ENCODE data around the gene GNAS-AS1.
"Not testable (repeated sequence)": the region's sequence is repeated elsewhere in the genome, so short reads cannot be mapped to it uniquely, and the experiment has no call there.

The GNAS-AS1 gene

DNA sequence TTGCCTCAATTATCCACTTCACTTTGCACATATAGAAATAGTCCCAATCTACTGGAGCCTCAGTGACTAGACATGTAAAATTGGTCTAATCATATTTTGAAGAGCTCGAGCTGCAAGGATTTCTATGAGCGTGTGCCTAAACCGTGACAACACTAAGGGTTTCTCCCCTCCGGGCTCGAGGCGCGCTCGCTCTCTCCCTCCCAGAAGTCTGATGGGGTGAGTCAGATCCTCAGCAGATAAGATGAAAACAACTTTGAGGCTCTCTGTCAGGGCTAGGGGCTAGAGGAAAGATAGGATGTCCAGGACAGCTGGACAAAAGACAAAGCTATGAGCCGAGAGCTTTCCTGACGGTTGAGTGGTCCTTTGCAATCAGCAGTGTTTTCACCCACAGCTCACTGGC, 16.8 kb downstream of the GNAS-AS1 start:
- DNase-seq: peak in 2 of 3 experiments; percentile 70 to 94

GRCh38 chr20:58832457-58832856, 18.2 kb downstream of the GNAS-AS1 start:
- no peak for DNase-seq

DNA sequence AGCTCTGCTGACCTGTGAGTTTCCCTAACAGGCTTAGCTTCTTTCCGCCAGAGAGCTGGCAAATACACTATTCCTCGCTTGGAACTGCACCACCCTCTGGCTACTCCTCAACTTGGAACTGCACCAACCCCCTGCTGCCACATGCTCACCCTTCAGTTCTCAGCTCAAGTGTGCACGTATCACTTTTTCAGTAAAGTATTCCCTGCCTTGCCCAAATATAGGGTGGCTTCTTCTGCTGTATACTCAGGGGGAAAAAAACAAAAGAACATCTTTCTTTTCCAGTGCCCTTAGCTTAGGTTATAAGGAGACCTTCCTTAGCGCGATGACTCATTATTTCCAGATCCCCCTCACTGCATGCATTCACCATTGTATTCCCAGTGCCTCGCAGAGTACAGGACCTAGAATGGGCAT, 21.2 kb downstream of the GNAS-AS1 start:
- DNase-seq: no peak

DNA sequence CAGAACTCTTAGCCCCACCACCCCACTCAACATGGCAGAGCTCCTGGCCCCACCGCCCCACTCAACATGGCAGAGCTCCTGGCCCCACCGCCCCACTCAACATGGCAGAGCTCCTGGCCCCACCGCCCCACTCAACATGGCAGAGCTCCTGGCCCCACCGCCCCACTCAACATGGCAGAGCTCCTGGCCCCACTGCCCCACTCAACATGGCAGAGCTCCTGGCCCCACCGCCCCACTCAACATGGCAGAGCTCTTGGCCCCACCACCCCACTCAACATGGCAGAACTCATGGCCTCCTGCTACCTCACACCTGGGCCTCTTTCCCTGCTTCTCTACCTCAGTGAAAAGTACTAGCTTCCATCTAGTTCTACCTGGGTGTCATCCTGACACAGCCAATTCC, 21.9 kb downstream of the GNAS-AS1 start:
- not testable (repeated sequence) for DNase-seq

DNA sequence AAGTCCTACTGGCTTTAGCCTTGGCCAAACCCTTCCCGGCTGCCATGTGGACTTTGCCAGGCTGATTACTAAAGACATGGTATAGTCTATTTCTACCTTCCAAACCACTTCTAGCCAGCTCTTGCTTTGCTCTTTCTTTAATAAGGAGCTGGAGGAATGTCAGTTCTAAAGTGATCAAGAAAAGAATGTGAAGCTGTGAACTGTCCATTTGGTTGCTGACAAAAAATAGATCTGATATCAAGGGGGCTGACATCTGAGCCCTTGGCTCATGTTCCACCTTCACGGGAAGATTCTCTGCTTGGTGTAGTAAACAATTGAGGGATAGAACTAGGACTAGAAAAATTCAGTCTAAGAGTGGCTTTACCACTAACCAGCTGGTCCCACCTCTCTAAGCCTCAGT, 22.6 kb downstream of the GNAS-AS1 start:
- DNase-seq: no peak

DNA sequence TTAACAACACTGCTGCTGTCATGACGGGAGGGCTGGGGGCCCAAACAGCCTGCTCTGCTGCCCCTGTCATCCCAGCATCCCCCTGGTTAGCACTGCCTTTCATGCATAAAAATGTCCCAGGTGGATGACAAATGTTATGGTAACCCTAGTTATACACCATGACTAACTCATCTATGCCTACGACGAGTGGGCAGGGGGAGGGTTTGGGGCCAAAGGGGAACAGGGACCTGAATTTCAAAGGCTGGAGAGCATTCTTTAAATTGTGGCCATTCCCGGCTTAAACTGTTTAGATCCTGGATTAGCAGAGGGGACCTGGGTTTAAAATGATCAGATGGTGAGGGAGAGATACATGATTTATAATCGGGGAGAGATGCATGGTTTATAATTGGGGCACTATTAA, 24.4 kb downstream of the GNAS-AS1 start:
- no peak for DNase-seq

GRCh38 chr20:58825450-58825849, 25.3 kb downstream of the GNAS-AS1 start:
- no peak for DNase-seq

DNA sequence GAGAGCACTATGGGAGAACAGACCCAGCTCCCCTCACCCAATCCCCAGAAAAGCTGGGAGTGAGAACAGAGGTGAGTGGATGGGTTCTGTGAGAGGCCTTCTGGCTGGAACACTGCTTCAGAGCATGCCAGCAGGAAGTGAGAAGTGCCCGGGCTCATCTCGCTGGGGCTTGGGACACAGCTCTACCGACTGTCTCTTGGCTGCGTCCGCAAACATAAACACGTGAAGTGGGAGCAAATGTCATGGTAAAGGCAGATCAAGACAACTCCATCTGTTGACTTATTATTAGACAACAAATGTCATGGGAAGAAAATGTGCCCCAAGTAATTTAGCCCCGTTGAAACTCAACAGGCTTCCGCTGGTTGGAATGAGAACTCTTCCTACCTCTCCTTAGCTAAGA, 25.9 kb downstream of the GNAS-AS1 start:
- no peak for DNase-seq

DNA sequence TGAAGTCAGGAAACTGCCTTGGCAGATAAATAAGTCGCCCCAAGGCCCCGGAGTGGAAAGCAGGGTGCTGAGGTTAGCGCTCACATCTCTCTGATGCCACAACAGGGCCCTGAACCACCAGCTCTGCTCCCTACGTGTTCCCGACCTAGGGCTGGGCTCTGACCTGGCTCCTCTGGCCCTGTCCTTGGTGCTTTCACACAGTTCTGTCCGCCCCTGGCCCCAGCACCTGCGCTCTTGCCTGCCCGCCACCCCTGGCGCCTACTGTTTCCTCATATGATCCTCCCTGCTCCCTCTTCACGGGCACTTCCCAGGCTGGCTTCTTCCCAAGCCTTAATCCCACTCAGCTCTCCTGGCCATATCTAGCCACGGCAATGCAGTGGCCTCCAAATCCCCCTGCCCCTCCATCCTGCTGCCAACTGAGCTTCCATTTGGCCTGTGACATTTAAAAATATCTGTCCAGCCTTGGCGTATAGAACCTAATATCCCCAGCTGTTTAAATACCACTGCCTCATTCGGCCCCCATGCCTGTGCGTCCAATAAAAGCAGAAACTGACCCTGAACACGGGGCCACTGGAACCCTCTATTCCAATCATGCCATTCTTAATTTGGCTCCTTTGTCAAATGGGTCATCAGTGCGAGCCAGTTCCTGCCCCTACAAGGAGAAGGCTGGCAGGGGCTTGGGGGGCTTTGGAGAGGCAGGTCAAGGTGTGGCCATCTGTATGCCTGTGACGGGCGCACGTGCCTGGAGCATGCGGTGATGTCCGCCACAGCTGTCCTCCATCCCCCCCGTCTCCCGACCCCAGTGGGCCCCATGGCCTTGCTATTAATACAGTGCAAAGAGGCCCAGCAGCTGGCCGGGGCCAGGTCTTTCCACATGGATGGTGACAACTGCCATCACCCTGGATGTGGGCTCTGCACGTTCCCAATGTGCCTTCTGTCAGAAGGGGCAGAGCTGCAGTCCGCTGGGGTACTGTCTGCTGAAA, 27.7 kb downstream of the GNAS-AS1 start:
- DNase-seq: no peak

DNA sequence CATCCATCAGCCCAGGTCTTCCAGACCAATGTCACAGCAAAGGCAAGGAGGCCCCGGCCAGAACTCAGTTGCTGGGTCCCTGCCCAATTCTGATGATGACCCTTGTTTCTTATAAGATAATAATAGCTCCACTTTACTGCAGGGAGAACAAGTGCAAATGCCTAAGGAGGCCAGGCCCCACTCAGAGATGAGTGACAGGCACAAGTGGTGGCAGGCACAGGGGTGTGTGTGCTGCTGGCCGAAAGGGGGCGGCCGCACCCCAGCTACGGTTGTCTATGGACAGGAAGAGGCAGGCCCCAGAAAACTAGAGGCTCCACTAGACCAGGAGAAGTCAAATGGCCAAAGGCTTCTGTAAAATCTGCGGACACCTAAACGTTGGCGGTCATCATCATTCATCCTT, 28.6 kb downstream of the GNAS-AS1 start:
- DNase-seq: no peak

- DNase-seq: not testable (repeated sequence)
Measured at GRCh38 chr20:58820515-58820914, 30.2 kb downstream of the GNAS-AS1 start.

DNA sequence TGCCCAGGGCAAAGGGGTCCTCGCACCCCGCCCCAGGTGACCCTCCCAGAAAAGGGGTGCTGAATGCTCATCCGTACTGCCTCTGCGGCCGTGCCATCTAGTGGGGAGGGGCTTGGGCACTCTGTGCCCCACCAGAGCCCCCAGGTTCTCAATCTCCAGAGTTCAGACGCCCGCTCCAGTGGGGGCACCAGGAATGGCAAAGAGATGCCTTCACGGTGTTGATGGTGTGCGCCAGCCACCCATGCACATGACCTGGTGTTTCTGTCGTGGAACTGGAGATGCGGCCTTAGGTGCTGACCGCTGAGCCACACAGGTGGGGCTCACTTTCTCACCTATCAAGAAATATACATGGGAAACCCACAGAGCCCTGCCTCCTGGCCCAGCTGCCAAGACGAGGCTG, 30.8 kb downstream of the GNAS-AS1 start:
- no peak for DNase-seq

- DNase-seq: peak in 1 of 3 experiments; percentile 89
Measured at GRCh38 chr20:58818586-58819285, 32.0 kb downstream of the GNAS-AS1 start.

DNA sequence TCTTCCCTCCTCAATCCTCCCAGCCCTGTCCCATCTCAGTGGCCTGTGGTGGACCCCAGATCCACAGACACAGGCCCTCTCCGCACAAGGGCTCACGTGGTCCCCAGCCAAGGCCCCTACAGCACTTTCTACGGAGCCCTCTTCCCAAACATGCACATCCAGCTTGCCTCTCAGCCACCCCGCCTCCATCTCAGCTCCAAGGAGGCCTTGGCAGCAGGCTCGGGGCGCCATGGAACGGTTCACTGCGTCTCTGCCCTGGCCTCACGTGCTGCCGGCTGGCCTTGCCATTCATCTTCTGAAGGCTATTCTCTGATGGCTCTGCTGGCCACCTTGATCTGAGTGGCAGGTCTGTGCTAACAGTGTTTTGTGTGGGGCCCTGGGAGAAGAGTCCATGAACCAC, 33.0 kb downstream of the GNAS-AS1 start:
- DNase-seq: no peak

DNA sequence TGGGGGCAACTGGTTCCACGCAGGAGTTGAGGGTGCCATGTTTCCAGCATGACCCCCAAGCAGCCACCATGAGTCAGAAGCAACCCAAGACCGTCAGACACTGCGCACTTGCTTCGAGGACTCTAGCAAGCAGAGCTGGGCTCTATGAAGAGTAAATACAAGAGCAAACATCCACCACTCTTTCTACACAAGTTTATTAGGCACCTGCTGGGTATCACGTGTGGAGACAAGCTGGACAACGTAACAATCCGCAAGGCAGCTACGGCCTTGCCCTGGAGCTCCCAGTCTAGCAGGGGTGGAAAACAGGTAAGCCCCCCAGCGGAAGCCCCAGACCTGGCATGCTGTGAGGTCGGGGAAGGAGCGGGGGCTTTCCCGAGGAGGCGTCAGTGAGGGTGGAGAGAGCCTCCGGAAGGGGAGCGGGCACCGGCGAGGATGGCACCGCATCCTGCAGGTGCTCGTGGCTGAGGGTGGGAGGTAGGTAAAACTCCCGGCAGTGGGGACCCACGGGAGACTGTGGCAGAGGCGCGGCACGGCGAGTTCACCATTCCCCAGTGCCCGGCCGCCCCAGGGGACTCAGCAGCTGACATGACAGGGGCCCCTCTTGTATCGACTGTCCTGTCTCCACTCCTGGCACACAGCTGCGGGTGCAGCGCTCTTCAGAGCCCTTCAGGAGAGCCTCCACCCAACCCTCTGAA, 33.6 kb downstream of the GNAS-AS1 start:
- DNase-seq: peak in 1 of 3 experiments; percentile 39

GRCh38 chr20:58816051-58816450, 34.7 kb downstream of the GNAS-AS1 start:
- no peak for DNase-seq

DNA sequence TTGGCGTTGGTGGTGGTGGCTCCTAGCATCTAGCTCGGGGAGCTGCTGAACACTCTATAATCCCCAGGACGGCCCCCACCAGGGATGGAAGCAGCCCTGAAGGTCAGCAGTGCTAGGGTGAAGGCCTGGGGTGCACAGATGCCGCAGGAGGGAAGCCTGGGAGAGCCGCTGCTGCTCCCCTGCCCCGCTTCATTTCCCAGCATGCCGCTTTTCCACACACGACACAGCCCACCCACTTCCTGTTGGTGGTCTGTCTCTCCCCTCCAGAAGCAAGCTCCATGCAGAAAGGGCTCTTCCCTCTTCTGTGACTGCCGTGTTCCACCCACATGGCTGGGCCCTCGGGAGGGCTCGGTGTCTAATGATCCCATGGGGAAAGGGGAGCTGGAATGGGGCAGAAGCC, 35.3 kb downstream of the GNAS-AS1 start:
- no peak for DNase-seq

GRCh38 chr20:58813369-58813768, 37.3 kb downstream of the GNAS-AS1 start:
- DNase-seq: no peak

DNA sequence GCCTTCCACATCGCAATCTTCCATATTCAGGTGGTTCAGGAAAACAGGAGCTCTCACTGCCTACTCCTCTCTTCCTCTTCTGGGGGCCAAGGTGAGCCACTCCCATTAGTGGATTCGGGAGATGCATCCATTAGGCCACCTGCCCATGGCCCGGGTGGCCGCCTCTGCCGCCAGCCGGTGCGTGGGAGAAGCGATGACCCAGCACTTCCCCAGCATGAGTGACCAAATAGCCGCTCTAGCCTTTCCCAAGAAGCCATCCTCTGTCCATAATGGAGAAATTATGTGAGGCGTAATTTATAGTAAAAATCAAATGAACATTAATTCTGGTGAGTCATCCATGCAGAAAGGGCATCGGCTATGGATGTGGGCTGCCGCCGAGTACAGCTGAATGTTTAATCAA, 39.4 kb downstream of the GNAS-AS1 start:
- DNase-seq: no peak

- no peak for DNase-seq
Measured at GRCh38 chr20:58810879-58811250, 39.8 kb downstream of the GNAS-AS1 start.

GRCh38 chr20:58810116-58810878, 40.4 kb downstream of the GNAS-AS1 start:
- no peak for DNase-seq

DNA sequence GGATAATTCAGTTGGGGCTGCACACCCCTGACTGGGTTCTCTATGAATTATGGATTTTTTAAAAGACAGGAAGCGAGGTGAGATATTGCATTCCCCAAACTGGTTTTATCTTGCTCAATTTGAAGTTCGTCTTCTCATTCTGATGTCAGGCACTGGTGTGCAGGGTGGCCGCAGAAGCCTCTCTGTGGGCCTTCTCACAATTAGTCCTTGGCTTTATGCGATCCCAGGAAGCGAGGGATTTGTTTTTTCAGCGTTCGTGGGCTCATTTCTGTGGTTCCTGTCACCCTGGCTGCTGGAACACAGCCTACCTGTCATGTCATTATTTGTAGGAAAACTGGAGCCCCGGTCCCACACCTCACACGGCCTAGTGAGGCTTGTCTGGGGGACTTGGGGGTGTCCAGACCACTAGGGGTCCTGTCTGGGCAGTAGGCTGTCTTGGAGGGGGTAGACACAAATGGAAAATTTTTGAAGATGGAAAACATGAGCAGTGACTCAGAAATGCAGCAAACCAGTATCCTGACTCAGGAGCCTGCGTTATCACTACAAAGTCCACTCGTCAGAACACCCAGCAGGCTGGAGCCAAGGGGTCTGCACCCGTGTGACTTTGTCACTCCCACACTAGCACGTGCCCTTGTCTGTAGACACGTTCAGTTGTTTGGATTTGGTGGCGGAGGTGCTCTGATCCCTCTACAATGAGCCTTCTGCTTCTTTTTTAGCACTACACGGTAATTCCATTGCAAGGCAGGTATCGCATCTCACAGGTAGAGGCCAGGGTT, 42.2 kb downstream of the GNAS-AS1 start:
- DNase-seq: no peak

Data from NCI-H1417 (cell line).